ENCODE results near the gene TTLL5.
"Not testable (repeated sequence)": the region's sequence is repeated elsewhere in the genome, so short reads cannot be mapped to it uniquely, and the experiment has no call there.

The TTLL5 gene

GRCh38 chr14:75920421-75920820 lies 259.4 kb downstream of the TTLL5 start:
- DNase-seq: not testable (repeated sequence)

GRCh38 chr14:75925141-75925840 lies 264.2 kb downstream of the TTLL5 start:
- not testable (repeated sequence) for DNase-seq

- no peak for DNase-seq
Measured at GRCh38 chr14:75926431-75927115, 265.5 kb downstream of the TTLL5 start.

GRCh38 chr14:75927564-75928087 lies 266.6 kb downstream of the TTLL5 start:
- DNase-seq: no peak

- DNase-seq: peak; percentile 31
Measured at GRCh38 chr14:75928690-75929181, 267.7 kb downstream of the TTLL5 start.

- no peak for DNase-seq
Measured at GRCh38 chr14:75933712-75934296, 272.8 kb downstream of the TTLL5 start.

- no peak for DNase-seq
Measured at GRCh38 chr14:75934998-75935628, 274.1 kb downstream of the TTLL5 start.

GRCh38 chr14:75939200-75939599 lies 278.2 kb downstream of the TTLL5 start:
- no peak for DNase-seq

- DNase-seq: peak; percentile 53
Measured at GRCh38 chr14:75941030-75941429, 280.0 kb downstream of the TTLL5 start.

- DNase-seq: no peak
Measured at GRCh38 chr14:75944607-75945241, 283.7 kb downstream of the TTLL5 start.

GRCh38 chr14:75946785-75947184 lies 285.7 kb downstream of the TTLL5 start:
- no peak for DNase-seq

- no peak for DNase-seq
Measured at GRCh38 chr14:75952489-75952888, 291.4 kb downstream of the TTLL5 start.

- no peak for DNase-seq
Measured at GRCh38 chr14:75959031-75959430, 298.0 kb downstream of the TTLL5 start.

GRCh38 chr14:75960231-75960630 lies 299.2 kb downstream of the TTLL5 start:
- DNase-seq: no peak

GRCh38 chr14:75961662-75962061 lies 300.6 kb downstream of the TTLL5 start:
- no peak for DNase-seq

GRCh38 chr14:75967866-75968265 lies 306.8 kb downstream of the TTLL5 start:
- DNase-seq: no peak

- no peak for DNase-seq
Measured at GRCh38 chr14:75968456-75968855, 307.4 kb downstream of the TTLL5 start.

GRCh38 chr14:75969126-75969525 lies 308.1 kb downstream of the TTLL5 start:
- no peak for DNase-seq

GRCh38 chr14:75969891-75970290 lies 308.8 kb downstream of the TTLL5 start:
- DNase-seq: no peak

- no peak for DNase-seq
Measured at GRCh38 chr14:75970989-75971388, 309.9 kb downstream of the TTLL5 start.

GRCh38 chr14:75971509-75971908 lies 310.5 kb downstream of the TTLL5 start:
- DNase-seq: no peak

GRCh38 chr14:75972801-75973421 lies 311.9 kb downstream of the TTLL5 start:
- DNase-seq: no peak

Measured in right hindlimb (tissue), 1 donor.